HL-60 (cell line): Measurements from ENCODE around the gene CPT1A.

ENCODE experiments used
- CTCF ChIP-seq: IDR thresholded peaks from one replicate; pipeline ENCODE4 v1.5.1; 2011; ENCODE audit warnings: low read length, control low read depth, inconsistent platforms; ENCODE audit not compliant: insufficient read depth
- GABPA ChIP-seq: IDR thresholded peaks from 2 replicates; pipeline ENCODE4 v1.6.1; 2012; ENCODE audit warnings: low read depth
- POLR2AphosphoS5 ChIP-seq: IDR thresholded peaks from 2 replicates; pipeline ENCODE4 v1.6.1; 2012; ENCODE audit warnings: low read depth
- REST ChIP-seq: IDR thresholded peaks from 2 replicates; pipeline ENCODE4 v1.6.1; 2012; ENCODE audit warnings: low read depth; ENCODE audit not compliant: insufficient replicate concordance
- SPI1 ChIP-seq: IDR thresholded peaks from 2 replicates; pipeline ENCODE4 v1.6.1; 2012; ENCODE audit warnings: low read depth, mild to moderate bottlenecking, borderline replicate concordance

- TF ChIP-seq CTCF, result no peak
- TF ChIP-seq GABPA, result no peak
- TF ChIP-seq POLR2AphosphoS5, result no peak
- no peak for TF ChIP-seq REST
- TF ChIP-seq SPI1, result no peak
Observed at GRCh38 chr11:68831124-68831523, 10.6 kb downstream of the CPT1A start.
